Keratinocyte (primary cell): ENCODE measurements around the gene ACVR1B. TPM values are rescaled to one million over a fixed set of nuclear protein-coding genes. Genes with fewer than 3 reads are reported as not detected.
"Not testable (repeated sequence)": the region's sequence is repeated elsewhere in the genome, so short reads cannot be mapped to it uniquely, and the experiment has no call there.

Experiments
- DNase-seq: peaks from one replicate; pipeline ENCODE4 v3.0.0-alpha.2; 2011; ENCODE audit warnings: low read depth, missing footprints, low spot score
- FAIRE-seq: peaks from 2 replicates; lab custom pipeline; 2011; peaks lifted over from hg19 to GRCh38; lab: Jason Lieb, UNC
- H2AFZ ChIP-seq: 2 replicates; pipeline ENCODE4 v1.6.0; 2012; ENCODE audit warnings: low read length, control low read depth, inconsistent platforms; ENCODE audit not compliant: control insufficient read depth
- H3K27ac ChIP-seq: 2 replicates; pipeline ENCODE4 v1.5.1; 2011; ENCODE audit warnings: low read length; ENCODE audit not compliant: control insufficient read depth, insufficient read depth
- H3K27me3 ChIP-seq: 3 replicates; pipeline ENCODE4 v1.6.0; 2011; ENCODE audit warnings: low read length; ENCODE audit not compliant: control insufficient read depth, insufficient read depth; ENCODE audit errors: extremely low read depth
- H3K36me3 ChIP-seq, 2 experiments: 2 replicates in 1 of 2; 3 replicates in 1 of 2; pipeline ENCODE4 v1.5.1; 2011; ENCODE audit warnings: low read length in 2 of 2, mild to moderate bottlenecking in 1 of 2; ENCODE audit not compliant: control insufficient read depth in 2 of 2, insufficient read depth in 2 of 2; ENCODE audit errors: extremely low read depth in 1 of 2
- H3K4me1 ChIP-seq: 3 replicates; pipeline ENCODE4 v1.5.1; 2011; ENCODE audit warnings: low read length; ENCODE audit not compliant: control insufficient read depth, insufficient read depth; ENCODE audit errors: extremely low read depth
- H3K4me2 ChIP-seq: 3 replicates; pipeline ENCODE4 v1.6.0; 2011; ENCODE audit warnings: low read depth, low read length; ENCODE audit not compliant: control insufficient read depth, insufficient read depth; ENCODE audit errors: extremely low read depth
- H3K4me3 ChIP-seq, 3 experiments: fragments of 200-600 bp in 1 of 3; sonication (generic) in 1 of 3; 2 replicates in 2 of 3; 3 replicates in 1 of 3; pipeline ENCODE4 v1.5.1; 2011 to 2016; ENCODE audit warnings: low read length in 3 of 3, mild to moderate bottlenecking in 3 of 3, control low read depth in 2 of 3, inconsistent platforms in 1 of 3, low read depth in 1 of 3, mixed read lengths in 1 of 3, mixed run types in 1 of 3, moderate library complexity in 1 of 3; ENCODE audit not compliant: control insufficient read depth in 2 of 3, insufficient read depth in 2 of 3; ENCODE audit errors: extremely low read depth in 1 of 3
- H3K79me2 ChIP-seq: 2 replicates; pipeline ENCODE4 v1.6.0; 2012; ENCODE audit warnings: low read length; ENCODE audit not compliant: control insufficient read depth, insufficient read depth
- H3K9ac ChIP-seq: 3 replicates; pipeline ENCODE4 v1.6.0; 2011; ENCODE audit warnings: low read length; ENCODE audit not compliant: control insufficient read depth, insufficient read depth; ENCODE audit errors: extremely low read depth
- H3K9me1 ChIP-seq: 3 replicates; pipeline ENCODE4 v1.6.0; 2011; ENCODE audit warnings: low read length; ENCODE audit not compliant: control insufficient read depth, insufficient read depth; ENCODE audit errors: extremely low read depth
- H3K9me3 ChIP-seq: 2 replicates; pipeline ENCODE4 v1.5.1; 2012; ENCODE audit warnings: low read depth, low read length; ENCODE audit not compliant: control insufficient read depth
- H4K20me1 ChIP-seq: 3 replicates; pipeline ENCODE4 v1.6.0; 2011; ENCODE audit warnings: low read length; ENCODE audit not compliant: control insufficient read depth, insufficient read depth; ENCODE audit errors: extremely low read depth
- CTCF ChIP-seq, 3 experiments: IDR thresholded peaks in 1 of 3; conservative IDR thresholded peaks in 1 of 3; optimal IDR thresholded peaks in 1 of 3; 2 replicates in 2 of 3; 3 replicates in 1 of 3; pipeline versions ENCODE3 to v1.5.1; 2011; ENCODE audit warnings: low read length in 3 of 3, mild to moderate bottlenecking in 3 of 3, moderate library complexity in 2 of 3, control low read depth in 1 of 3, inconsistent platforms in 1 of 3; ENCODE audit not compliant: insufficient read depth in 2 of 3; ENCODE audit errors: extremely low read depth in 1 of 3
- EZH2 ChIP-seq: IDR thresholded peaks from one replicate; pipeline ENCODE4 v1.6.1; 2012; ENCODE audit warnings: inconsistent platforms, mild to moderate bottlenecking, low read length, moderate library complexity
- dilution Hi-C: fragments of 300-500 bp; cut with MboI; formaldehyde crosslinking; loops from one replicate; pipeline ENCODE4 v1.7.0; 2020; ENCODE audit warnings: low sequenced_read_pairs; ENCODE audit not compliant: extremely low pct_ligation_motif_present
- polyA plus RNA-seq, 5 experiments: library from polyadenylated mRNA; depleted of rRNA in 3 of 5; stranded (reverse) in 3 of 5; stranded (forward) in 1 of 5; unstranded in 1 of 5; fragments of >200 nt; gene quantifications; 1 replicate in 1 of 5; 2 replicates in 3 of 5; 3 replicates in 1 of 5; pipeline versions ENCODE4 v1.2.1 to v1.2.3, GENCODE V29; 2011 to 2012; ENCODE audit warnings: missing spikeins in 2 of 5, low read depth in 1 of 5, low replicate concordance in 1 of 5

The ACVR1B gene
- polyA plus RNA-seq, 1 donor (not counting 4 experiments of a cell fraction or from before 2014, with no cell fraction given): 12.7 TPM

- H3K4me1 ChIP-seq: peaks cover 23% of the 10 kb centered on the region
- H3K27me3 ChIP-seq: no peaks in the 10 kb centered on the region
- H3K9me3 ChIP-seq: no peaks in the 10 kb centered on the region
- H3K9ac ChIP-seq: no peak overlapping the region
- peaks cover 11 to 27% of the 10 kb centered on the region in 2 experiments for H3K36me3 ChIP-seq
- FAIRE-seq (no peak), DNase-seq (no peak)
- H3K4me2 ChIP-seq: no peak overlapping the region
- dilution Hi-C loops: no loop called here
- peaks cover 5% of the 10 kb centered on the region for H4K20me1 ChIP-seq
- TF ChIP-seq CTCF (optimal IDR thresholded peaks at IDR 0.05 in 1 of 3, IDR thresholded peaks at IDR 0.05 in 1 of 3, conservative IDR thresholded peaks at IDR 0.05 in 1 of 3; ENCODE audit: extremely low read depth in 1 of 3, insufficient read depth in 2 of 3, low read length in 3 of 3): no peak
- no peak for TF ChIP-seq EZH2
- no peak overlapping the region for H2AFZ ChIP-seq
- peaks cover 14% of the 10 kb centered on the region for H3K79me2 ChIP-seq
- no peaks in the 10 kb centered on the region for H3K9me1 ChIP-seq
- H3K4me3 ChIP-seq: no peak overlapping the region
- H3K27ac ChIP-seq: no peak overlapping the region
These were observed 25.1 kb downstream of the ACVR1B start for GRCh38 chr12:51976376-51977160.

DNA sequence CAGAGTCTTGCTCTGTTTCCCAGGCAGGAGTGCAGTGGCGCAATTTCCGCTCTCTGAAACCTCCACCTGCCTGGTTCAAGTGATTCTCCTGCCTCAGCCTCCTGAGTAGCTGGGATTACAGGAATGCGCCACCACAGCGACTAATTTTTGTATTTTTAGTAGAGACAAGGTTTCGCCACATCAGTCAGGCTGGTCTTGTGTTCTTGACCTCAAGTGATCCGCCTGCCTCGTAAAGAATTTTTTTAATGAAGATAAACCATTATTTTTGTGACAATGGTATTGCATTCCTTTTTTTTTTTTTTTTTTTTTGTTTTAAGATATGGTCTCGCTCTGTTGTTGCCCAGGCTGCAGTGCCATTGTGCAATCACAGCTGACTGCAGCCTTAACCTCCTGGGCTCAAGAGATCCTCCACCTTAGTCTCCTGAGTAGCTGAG, 25.8 kb downstream of the ACVR1B start:
- no peak for TF ChIP-seq EZH2
- no peak for TF ChIP-seq CTCF (optimal IDR thresholded peaks at IDR 0.05 in 1 of 3, IDR thresholded peaks at IDR 0.05 in 1 of 3, conservative IDR thresholded peaks at IDR 0.05 in 1 of 3; ENCODE audit: extremely low read depth in 1 of 3, insufficient read depth in 2 of 3, low read length in 3 of 3)
- no peak overlapping the region for H3K4me3 ChIP-seq
- H3K27ac ChIP-seq: no peak overlapping the region
- dilution Hi-C loops: no loop called here
- no peak overlapping the region for H2AFZ ChIP-seq
- FAIRE-seq (no peak), DNase-seq (no peak)
- H3K27me3 ChIP-seq: no peaks in the 10 kb centered on the region
- H4K20me1 ChIP-seq: peaks cover 5% of the 10 kb centered on the region
- H3K4me2 ChIP-seq: no peak overlapping the region
- H3K4me1 ChIP-seq: peaks cover 15% of the 10 kb centered on the region
- H3K9me3 ChIP-seq: no peaks in the 10 kb centered on the region
- H3K9me1 ChIP-seq: no peaks in the 10 kb centered on the region
- H3K36me3 ChIP-seq: peaks cover 16 to 29% of the 10 kb centered on the region in 2 experiments
- no peak overlapping the region for H3K9ac ChIP-seq
- H3K79me2 ChIP-seq: peaks cover 12% of the 10 kb centered on the region

GRCh38 chr12:51979306-51979705, 27.8 kb downstream of the ACVR1B start:
- H2AFZ ChIP-seq, H3K4me1 ChIP-seq, H3K9ac ChIP-seq, H3K79me2 ChIP-seq, FAIRE-seq, H4K20me1 ChIP-seq, H3K9me3 ChIP-seq, H3K4me2 ChIP-seq, H3K4me3 ChIP-seq, H3K9me1 ChIP-seq, H3K27ac ChIP-seq, H3K27me3 ChIP-seq, dilution Hi-C loops, DNase-seq: not testable (repeated sequence)
- peaks cover 25 to 44% of the 10 kb centered on the region in 2 experiments for H3K36me3 ChIP-seq
